Measurements from ENCODE around the gene SKI. TPM values are rescaled to one million over a fixed set of nuclear protein-coding genes. Genes with fewer than 3 reads are reported as not detected.

Gene SKI
- total RNA-seq (2014; rRNA removed), result 28.3 and 61.7 TPM in 2 replicates
- percentile 85 among the genes with signal in this experiment for Bru-seq, nascent RNA
- BruChase-seq, experiment 1, labeled RNA remaining after a 6-hour chase, result percentile 91 among the genes with signal in this experiment
- BruChase-seq, experiment 2, labeled RNA remaining after a 2-hour chase, result percentile 90 among the genes with signal in this experiment
- long read RNA-seq, full-length matches to known transcripts, result 2 of 59 reads
- long read RNA-seq, partial matches to known transcripts, result 39 of 59 reads
- long read RNA-seq, other reads (novel, unspliced or antisense), result 18 of 59 reads

DNA sequence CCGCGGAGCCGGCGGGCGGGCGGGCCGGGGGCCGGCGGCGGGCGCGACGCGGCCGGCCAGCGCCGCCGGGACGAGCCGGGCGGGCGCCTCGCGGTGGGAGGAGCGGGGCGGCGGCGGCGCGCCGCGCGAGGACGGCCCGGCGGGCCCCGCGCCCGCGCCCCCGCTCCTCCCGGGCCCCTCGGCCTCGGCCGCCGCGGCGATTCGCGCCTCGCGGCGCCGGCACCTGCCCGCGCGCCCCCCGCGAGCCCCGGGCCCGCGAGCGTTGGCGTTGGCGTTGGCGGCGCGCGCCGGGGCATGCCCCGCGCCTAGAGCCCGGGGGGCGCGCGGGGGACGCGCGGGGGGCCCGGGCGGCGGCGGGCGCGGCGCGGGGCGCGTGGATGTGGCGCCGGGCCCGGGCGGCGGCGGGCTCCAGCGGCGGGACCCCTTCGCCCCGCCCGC is at the start of gene SKI:
Gene SKI (plus strand): TSS at position 163 of the 438 bp plus-strand sequence. CDS start 448 bp downstream, outside the sequence.
- peaks cover 52% of the 10 kb centered on the region for H3K79me2 ChIP-seq (ENCODE audit: low read length)
- peaks cover 26% of the 10 kb centered on the region for H3K4me1 ChIP-seq (ENCODE audit: insufficient read depth, low read length)
- ChIA-PET POLR2A (ENCODE audit: unreplicated experiment) (interaction anchor here (0.7 to 1.0 kb wide), 2 partner anchors 29 to 39 kb away, joined by 6 to 34 read pairs; no protein-coding TSS in a partner anchor), CTCF (interaction anchor here (1.0 to 1.5 kb wide), 2 partner anchors 29 to 33 kb away, joined by 4 read pairs; partner anchors contain the start of gene FAAP20)
- no peaks in the 10 kb centered on the region for H3F3A ChIP-seq (ENCODE audit: low read length, unreplicated experiment)
- H4K20me1 ChIP-seq (ENCODE audit: low read length), result peaks cover 44% of the 10 kb centered on the region
- H3K36me3 ChIP-seq (ENCODE audit: low read depth, low read length), result no peaks in the 10 kb centered on the region
- H3K9ac ChIP-seq (ENCODE audit: low read length), result peak within 1 kb of the TSS; percentile 93
- no peaks in the 10 kb centered on the region for H3K27me3 ChIP-seq (ENCODE audit: low read length)
- ATAC-seq (no peak), DNase-seq (no peak)
- peak within 1 kb of the TSS; percentile 80 for H3K4me3 ChIP-seq (ENCODE audit: low read length)
- peak within 1 kb of the TSS; percentile 97 for H3K4me2 ChIP-seq (ENCODE audit: low read length)
- intact Hi-C loops (cut with micrococcal nuclease), result no loop called here
- H3K9me3 ChIP-seq (ENCODE audit: low read length), result no peaks in the 10 kb centered on the region
- H3K27ac ChIP-seq (ENCODE audit: low read length), result peak within 1 kb of the TSS; percentile 60
- no peaks in the 10 kb centered on the region for H3K9me2 ChIP-seq (replicated peaks; ENCODE audit: low read length)
- BruUV-seq (replicated peaks), result no TSS peak
- H2AFZ ChIP-seq (ENCODE audit: low read length), result peak within 1 kb of the TSS; percentile 92
- TF ChIP-seq, protein P1, sequence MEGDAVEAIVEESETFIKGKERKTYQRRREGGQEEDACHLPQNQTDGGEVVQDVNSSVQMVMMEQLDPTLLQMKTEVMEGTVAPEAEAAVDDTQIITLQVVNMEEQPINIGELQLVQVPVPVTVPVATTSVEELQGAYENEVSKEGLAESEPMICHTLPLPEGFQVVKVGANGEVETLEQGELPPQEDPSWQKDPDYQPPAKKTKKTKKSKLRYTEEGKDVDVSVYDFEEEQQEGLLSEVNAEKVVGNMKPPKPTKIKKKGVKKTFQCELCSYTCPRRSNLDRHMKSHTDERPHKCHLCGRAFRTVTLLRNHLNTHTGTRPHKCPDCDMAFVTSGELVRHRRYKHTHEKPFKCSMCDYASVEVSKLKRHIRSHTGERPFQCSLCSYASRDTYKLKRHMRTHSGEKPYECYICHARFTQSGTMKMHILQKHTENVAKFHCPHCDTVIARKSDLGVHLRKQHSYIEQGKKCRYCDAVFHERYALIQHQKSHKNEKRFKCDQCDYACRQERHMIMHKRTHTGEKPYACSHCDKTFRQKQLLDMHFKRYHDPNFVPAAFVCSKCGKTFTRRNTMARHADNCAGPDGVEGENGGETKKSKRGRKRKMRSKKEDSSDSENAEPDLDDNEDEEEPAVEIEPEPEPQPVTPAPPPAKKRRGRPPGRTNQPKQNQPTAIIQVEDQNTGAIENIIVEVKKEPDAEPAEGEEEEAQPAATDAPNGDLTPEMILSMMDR (conservative IDR thresholded peaks at IDR 0.05; ENCODE audit: low read depth, low read length), result no peak
- no peak for TF ChIP-seq EZH2 (IDR thresholded peaks at IDR 0.05; ENCODE audit: low read length, unreplicated experiment)
- TF ChIP-seq EZH2phosphoT487 (IDR thresholded peaks at IDR 0.05; ENCODE audit: borderline replicate concordance, low read length), result no peak

DNA sequence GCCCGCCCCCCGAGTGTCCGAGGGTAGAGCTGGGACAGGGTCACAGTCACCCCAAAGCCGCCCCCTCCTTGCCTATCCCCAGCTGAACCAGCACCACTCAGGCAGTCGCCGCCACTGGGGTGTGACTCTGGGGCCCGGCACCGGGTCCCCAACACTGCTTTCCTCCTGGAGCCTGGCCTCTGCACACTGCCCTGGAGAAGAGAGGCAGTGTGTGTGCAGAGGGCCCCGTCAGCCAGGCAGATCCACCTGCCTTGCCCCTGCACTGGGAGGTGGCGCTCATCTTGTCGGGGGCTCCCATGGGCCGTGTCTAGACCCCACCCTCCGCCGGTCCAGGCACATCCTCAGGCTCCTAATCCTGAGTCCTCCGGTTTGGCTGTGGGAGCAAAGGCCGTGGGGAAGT is 49.2 kb upstream of the SKI start:
- peak overlapping the region; percentile 80; the same call in 1 of the 2 replicates for H3K27ac ChIP-seq (ENCODE audit: low read length)
- no peak overlapping the region for H3K9ac ChIP-seq (ENCODE audit: low read length)
- no peak overlapping the region for H3K4me3 ChIP-seq (ENCODE audit: low read length)
- ChIA-PET POLR2A (ENCODE audit: unreplicated experiment) (no interaction called here), CTCF (no interaction called here)
- no peaks in the 10 kb centered on the region for H3F3A ChIP-seq (ENCODE audit: low read length, unreplicated experiment)
- TF ChIP-seq EZH2 (IDR thresholded peaks at IDR 0.05; ENCODE audit: low read length, unreplicated experiment), result no peak
- no peak for TF ChIP-seq EZH2phosphoT487 (IDR thresholded peaks at IDR 0.05; ENCODE audit: borderline replicate concordance, low read length)
- TF ChIP-seq, protein P1 (conservative IDR thresholded peaks at IDR 0.05; ENCODE audit: low read depth, low read length), result no peak
- H3K9me3 ChIP-seq (ENCODE audit: low read length), result no peaks in the 10 kb centered on the region
- H3K4me1 ChIP-seq (ENCODE audit: insufficient read depth, low read length), result peaks cover 12% of the 10 kb centered on the region
- no peaks in the 10 kb centered on the region for H3K9me2 ChIP-seq (replicated peaks; ENCODE audit: low read length)
- no peaks in the 10 kb centered on the region for H4K20me1 ChIP-seq (ENCODE audit: low read length)
- intact Hi-C loops (cut with micrococcal nuclease), result no loop called here
- BruUV-seq (replicated peaks), result no TSS peak
- ATAC-seq (no peak), DNase-seq (no peak)
- no peak overlapping the region for H3K4me2 ChIP-seq (ENCODE audit: low read length)
- no peaks in the 10 kb centered on the region for H3K27me3 ChIP-seq (ENCODE audit: low read length)
- H3K79me2 ChIP-seq (ENCODE audit: low read length), result no peaks in the 10 kb centered on the region
- H2AFZ ChIP-seq (ENCODE audit: low read length), result no peak overlapping the region
- no peaks in the 10 kb centered on the region for H3K36me3 ChIP-seq (ENCODE audit: low read depth, low read length)
